Astrocyte of the cerebellum (primary cell): Measurements from ENCODE around the gene AMPD3.

Source experiments
- DNase-seq: peaks from one replicate; pipeline ENCODE4 v3.0.0-alpha.2; 2011; ENCODE audit warnings: low read depth
- H3K4me3 ChIP-seq: 2 replicates; pipeline ENCODE4 v1.5.1; 2011; ENCODE audit warnings: mild to moderate bottlenecking, low read depth, low read length, moderate library complexity
- in situ Hi-C: cut with HindIII; loops from 2 replicates; pipeline ENCODE4 v1.10.0; 2017; ENCODE audit warnings: low sequenced_read_pairs
- TF ChIP-seq, protein P1 (sequence below): IDR thresholded peaks from 2 replicates; pipeline ENCODE4 v1.5.1; 2012; ENCODE audit warnings: low read length, low read depth, moderate library complexity, mild to moderate bottlenecking; ENCODE audit errors: missing control alignments

Gene AMPD3

DNA sequence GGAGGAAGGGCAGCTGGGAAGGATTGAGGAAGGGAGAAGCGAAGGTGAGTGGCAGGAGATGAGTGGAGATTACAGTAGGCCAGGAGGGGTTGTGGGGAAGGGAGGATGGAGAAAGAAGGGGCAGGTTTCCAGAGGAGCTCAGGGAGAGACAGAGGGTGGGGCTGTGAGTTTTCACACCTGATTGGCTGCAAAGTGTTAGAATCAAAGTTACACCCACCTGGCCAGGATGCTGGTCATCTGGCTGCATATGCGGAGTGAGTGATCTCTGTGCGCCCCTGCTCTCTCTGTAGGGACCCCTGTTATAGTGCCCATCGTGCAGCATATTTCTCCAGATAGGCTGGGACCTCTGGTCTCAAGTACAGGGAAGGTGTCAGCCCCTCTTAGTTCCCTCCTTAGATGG, 18.3 kb downstream of the AMPD3 start:
- TF ChIP-seq, protein P1, sequence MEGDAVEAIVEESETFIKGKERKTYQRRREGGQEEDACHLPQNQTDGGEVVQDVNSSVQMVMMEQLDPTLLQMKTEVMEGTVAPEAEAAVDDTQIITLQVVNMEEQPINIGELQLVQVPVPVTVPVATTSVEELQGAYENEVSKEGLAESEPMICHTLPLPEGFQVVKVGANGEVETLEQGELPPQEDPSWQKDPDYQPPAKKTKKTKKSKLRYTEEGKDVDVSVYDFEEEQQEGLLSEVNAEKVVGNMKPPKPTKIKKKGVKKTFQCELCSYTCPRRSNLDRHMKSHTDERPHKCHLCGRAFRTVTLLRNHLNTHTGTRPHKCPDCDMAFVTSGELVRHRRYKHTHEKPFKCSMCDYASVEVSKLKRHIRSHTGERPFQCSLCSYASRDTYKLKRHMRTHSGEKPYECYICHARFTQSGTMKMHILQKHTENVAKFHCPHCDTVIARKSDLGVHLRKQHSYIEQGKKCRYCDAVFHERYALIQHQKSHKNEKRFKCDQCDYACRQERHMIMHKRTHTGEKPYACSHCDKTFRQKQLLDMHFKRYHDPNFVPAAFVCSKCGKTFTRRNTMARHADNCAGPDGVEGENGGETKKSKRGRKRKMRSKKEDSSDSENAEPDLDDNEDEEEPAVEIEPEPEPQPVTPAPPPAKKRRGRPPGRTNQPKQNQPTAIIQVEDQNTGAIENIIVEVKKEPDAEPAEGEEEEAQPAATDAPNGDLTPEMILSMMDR = no peak
- no peak for DNase-seq
- in situ Hi-C loops = no loop called here
- no peak overlapping the region for H3K4me3 ChIP-seq

DNA sequence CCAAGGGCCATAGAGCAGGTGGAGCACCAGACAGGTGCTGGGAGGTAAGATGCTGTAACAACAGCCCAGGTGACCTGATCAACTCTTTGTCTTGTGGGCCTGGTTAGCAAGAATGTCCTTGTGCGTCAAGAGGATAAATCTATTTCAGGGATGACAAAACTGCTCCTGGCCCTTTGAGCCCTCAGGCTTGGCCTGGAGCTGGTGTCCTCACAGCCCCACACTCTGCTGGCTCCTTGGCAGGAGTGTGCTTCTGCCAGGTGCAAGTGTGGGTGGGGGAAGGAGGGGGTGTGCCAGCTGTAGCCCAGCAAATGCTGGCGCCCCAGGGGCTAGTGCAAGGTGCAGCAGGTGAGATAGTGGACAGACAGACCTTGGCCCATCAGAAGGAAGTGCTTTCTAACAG, 19.5 kb downstream of the AMPD3 start:
- no peak overlapping the region for H3K4me3 ChIP-seq
- TF ChIP-seq, protein P1 = no peak
- no peak for DNase-seq
- in situ Hi-C loops = no loop called here

DNA sequence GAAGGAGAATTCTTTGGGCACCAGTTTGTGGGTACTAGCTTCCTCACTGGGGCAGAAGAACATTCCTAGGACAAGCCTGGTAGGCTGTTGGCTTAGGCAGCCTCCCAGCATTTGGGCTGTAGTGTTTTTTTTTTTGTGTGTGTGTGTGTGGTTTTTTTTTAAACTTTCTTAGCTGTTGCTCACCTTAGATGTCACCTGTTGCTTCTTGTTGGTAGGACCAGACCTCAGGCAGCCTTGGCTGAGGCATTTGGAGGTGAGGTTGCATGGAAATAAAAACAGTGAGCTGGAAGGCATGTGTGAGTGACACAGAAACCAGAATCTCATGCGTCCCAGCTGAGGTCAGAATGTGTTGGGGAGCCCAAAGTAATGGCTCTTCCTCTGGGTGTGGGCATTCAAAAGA, 21.3 kb downstream of the AMPD3 start:
- no peak for DNase-seq
- no peak overlapping the region for H3K4me3 ChIP-seq
- in situ Hi-C loops = no loop called here
- TF ChIP-seq, protein P1 = no peak

DNA sequence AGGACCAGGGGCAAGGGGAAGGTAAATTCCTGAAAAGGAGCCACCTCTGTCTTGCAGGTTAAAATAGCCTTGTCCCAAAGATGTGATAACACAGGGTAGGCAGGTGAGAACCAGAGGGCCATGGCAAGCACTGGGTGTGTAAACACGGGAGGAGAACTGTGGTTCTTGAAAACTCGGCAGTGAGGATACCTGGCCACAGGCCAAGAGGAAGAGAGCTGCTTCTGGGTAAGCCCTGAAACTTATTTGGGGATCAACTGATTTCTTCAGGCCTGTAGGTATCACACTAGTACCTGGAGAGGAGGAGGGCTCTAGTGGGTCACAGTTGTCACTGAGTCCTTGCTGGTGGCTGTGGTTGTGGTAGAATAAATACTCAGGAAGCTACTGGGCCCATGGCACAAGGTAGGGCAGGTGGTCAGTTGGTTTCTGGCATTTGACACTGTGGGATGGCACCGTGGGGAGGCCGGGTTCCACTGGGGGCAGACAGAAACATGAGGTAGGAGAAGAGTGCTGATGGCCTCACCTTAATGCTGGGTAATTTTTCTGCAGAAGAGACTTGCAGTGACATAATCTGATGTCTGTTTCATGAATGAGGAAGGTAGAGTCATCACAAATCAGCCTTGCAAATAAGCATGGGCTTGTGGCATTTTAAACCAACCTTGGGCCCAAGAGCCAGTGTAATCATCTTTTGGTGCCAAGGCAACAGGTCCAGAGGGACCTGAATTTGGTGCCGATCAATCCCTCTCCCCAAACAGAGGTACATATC, 22.0 kb downstream of the AMPD3 start:
- DNase-seq = no peak
- TF ChIP-seq, protein P1 = no peak

DNA sequence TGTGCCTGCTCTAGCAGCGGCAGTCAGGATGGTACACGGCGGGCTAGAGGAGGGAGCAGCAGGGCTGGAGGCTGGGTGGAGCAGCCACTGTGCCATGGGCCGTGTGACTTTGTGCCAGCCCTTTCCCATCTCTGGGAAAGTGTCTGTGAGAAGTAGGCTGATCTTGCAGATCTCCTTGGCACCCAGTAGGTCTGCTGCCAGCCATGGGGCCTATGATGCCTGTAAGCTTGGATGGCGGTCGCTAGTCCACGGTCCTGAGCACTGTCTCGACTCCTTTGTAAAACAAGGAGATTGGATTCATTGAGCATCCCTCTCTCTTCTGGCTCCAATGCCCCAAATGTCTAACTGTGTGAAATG, 22.6 kb downstream of the AMPD3 start:
- no peak overlapping the region for H3K4me3 ChIP-seq
- in situ Hi-C loops = no loop called here
- DNase-seq = no peak
- TF ChIP-seq, protein P1 = no peak

More for the DNA sequence above, 22.0 kb downstream of the AMPD3 start:
- in situ Hi-C loops = no loop called here
- H3K4me3 ChIP-seq = no peak overlapping the region

DNA sequence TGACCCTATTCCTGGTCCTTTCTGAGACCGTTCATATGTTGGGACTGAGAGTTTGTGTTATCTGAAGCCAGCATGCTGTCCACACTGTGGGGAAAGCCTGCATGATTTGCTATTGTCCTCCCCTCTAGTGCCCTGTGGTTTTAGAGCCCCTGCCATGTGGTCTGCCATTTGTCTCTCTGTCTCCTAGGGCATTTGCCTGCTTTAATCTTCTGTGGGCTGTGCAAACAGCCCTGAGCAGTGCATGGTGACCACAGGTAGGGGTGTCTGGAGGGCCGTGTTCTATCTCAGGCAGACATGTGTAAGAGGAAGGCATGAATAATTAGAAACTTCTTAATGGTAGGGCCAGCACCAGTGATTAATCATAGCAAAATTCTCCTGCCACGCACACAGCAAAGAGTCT, 23.0 kb downstream of the AMPD3 start:
- in situ Hi-C loops = no loop called here
- TF ChIP-seq, protein P1 = no peak
- H3K4me3 ChIP-seq = no peak overlapping the region
- DNase-seq = no peak
